WTC11 (cell line): ENCODE results near the gene SLC24A4. TPM values are rescaled to one million over a fixed set of nuclear protein-coding genes. Genes with fewer than 3 reads are reported as not detected.

ENCODE experiments used
- ATAC-seq: fragments of 200-7000 bp; cut with Tn5 transposase; 2 replicates; pipeline ENCODE4 v1.10.0; 2021; ENCODE audit warnings: mild to moderate bottlenecking, moderate library complexity
- CTCF ChIA-PET: fragments of 300-600 bp; sonication (Branson Sonifier 250); formaldehyde crosslinking; loops from one replicate; lab custom pipeline; 2021; ENCODE audit warnings: antibody characterized with exemption; lab: Charles Lee
- POLR2A ChIA-PET: fragments of 350-600 bp; sonication (Branson Sonifier 250); formaldehyde crosslinking; loops from one replicate; lab custom pipeline; 2021; ENCODE audit warnings: antibody characterized with exemption; lab: Charles Lee
- DNase-seq: peaks from one replicate; pipeline ENCODE4 v3.0.0; 2021; ENCODE audit warnings: low spot score
- H3K27ac Mint-ChIP-seq: 2 replicates; pipeline ENCODE4 v1.8.0; 2021; ENCODE audit warnings: mixed read lengths
- H3K27me3 Mint-ChIP-seq: 2 replicates; pipeline ENCODE4 v1.8.0; 2021; ENCODE audit warnings: low read depth, mild to moderate bottlenecking, moderate library complexity, mixed read lengths
- H3K36me3 Mint-ChIP-seq: 2 replicates; pipeline ENCODE4 v1.8.0; 2021; ENCODE audit warnings: mixed read lengths
- H3K4me1 Mint-ChIP-seq: 2 replicates; pipeline ENCODE4 v1.8.0; 2022; ENCODE audit warnings: mixed read lengths
- H3K4me3 Mint-ChIP-seq: 2 replicates; pipeline ENCODE4 v1.8.0; 2021; ENCODE audit warnings: mild to moderate bottlenecking, moderate library complexity, mixed read lengths
- H3K9me3 Mint-ChIP-seq: 2 replicates; pipeline ENCODE4 v1.8.0; 2021; ENCODE audit warnings: mixed read lengths
- ATF3 ChIP-seq: sonication (generic); formaldehyde crosslinking; conservative IDR thresholded peaks from 2 replicates; pipeline ENCODE4 v1.8.1; 2022; ENCODE audit warnings: mild to moderate bottlenecking, missing genetic modification reagents
- ATF6 ChIP-seq: sonication (generic); formaldehyde crosslinking; IDR thresholded peaks from 2 replicates; pipeline ENCODE4 v1.8.1; 2023; ENCODE audit warnings: mild to moderate bottlenecking, missing genetic modification reagents
- CTCF ChIP-seq: fragments of 200-600 bp; IDR thresholded peaks from 2 replicates; pipeline ENCODE4 v1.8.0; 2022; ENCODE audit warnings: antibody characterized with exemption
- E2F1 ChIP-seq: sonication (generic); formaldehyde crosslinking; IDR thresholded peaks from 2 replicates; pipeline ENCODE4 v1.8.0; 2022; ENCODE audit warnings: mild to moderate bottlenecking, missing genetic modification reagents
- E2F4 ChIP-seq: sonication (generic); formaldehyde crosslinking; IDR thresholded peaks from 2 replicates; pipeline ENCODE4 v1.8.1; 2022; ENCODE audit warnings: low read depth, mild to moderate bottlenecking, moderate library complexity, missing genetic modification reagents, borderline replicate concordance
- EMX1 ChIP-seq: fragments of 250-450 bp; sonication (Bioruptor Pico); IDR thresholded peaks from 2 replicates; pipeline ENCODE4 v1.8.0; 2021; ENCODE audit warnings: mild to moderate bottlenecking
- FOXP1 ChIP-seq: sonication (generic); formaldehyde crosslinking; IDR thresholded peaks from 2 replicates; pipeline ENCODE4 v1.8.0; 2022; ENCODE audit warnings: missing genetic modification reagents, mild to moderate bottlenecking, moderate library complexity, borderline replicate concordance
- GTF2I ChIP-seq: fragments of 250-450 bp; sonication (Bioruptor Pico); conservative IDR thresholded peaks from 2 replicates; pipeline ENCODE4 v1.4.0; 2021; ENCODE audit warnings: mild to moderate bottlenecking
- NR3C1 ChIP-seq: sonication (generic); formaldehyde crosslinking; conservative IDR thresholded peaks from 2 replicates; pipeline ENCODE4 v1.8.1; 2023; ENCODE audit warnings: low read depth, mild to moderate bottlenecking, missing genetic modification reagents
- RELA ChIP-seq: sonication (generic); formaldehyde crosslinking; IDR thresholded peaks from 2 replicates; pipeline ENCODE4 v1.8.1; 2022; ENCODE audit warnings: missing genetic modification reagents, mild to moderate bottlenecking, borderline replicate concordance
- SP1 ChIP-seq: sonication (generic); formaldehyde crosslinking; conservative IDR thresholded peaks from 2 replicates; pipeline ENCODE4 v1.8.1; 2022; ENCODE audit warnings: missing genetic modification reagents
- STAT6 ChIP-seq: sonication (generic); formaldehyde crosslinking; conservative IDR thresholded peaks from 2 replicates; pipeline ENCODE4 v1.8.1; 2023; ENCODE audit warnings: mild to moderate bottlenecking, low read depth, missing genetic modification reagents, moderate library complexity
- TEAD1 ChIP-seq: sonication (generic); formaldehyde crosslinking; IDR thresholded peaks from 2 replicates; pipeline ENCODE4 v1.8.0; 2022; ENCODE audit warnings: mild to moderate bottlenecking, missing genetic modification reagents
- ZBTB21 ChIP-seq: sonication (generic); formaldehyde crosslinking; IDR thresholded peaks from 2 replicates; pipeline ENCODE4 v1.8.1; 2023; ENCODE audit warnings: mild to moderate bottlenecking, missing genetic modification reagents, borderline replicate concordance
- ZNF232 ChIP-seq: sonication (generic); formaldehyde crosslinking; IDR thresholded peaks from 2 replicates; pipeline ENCODE4 v1.8.0; 2022; ENCODE audit warnings: mild to moderate bottlenecking, missing genetic modification reagents
- ZNF263 ChIP-seq: sonication (generic); formaldehyde crosslinking; IDR thresholded peaks from 2 replicates; pipeline ENCODE4 v1.8.1; 2022; ENCODE audit warnings: low read depth, mild to moderate bottlenecking, moderate library complexity, missing genetic modification reagents
- ZNF425 ChIP-seq: fragments of 250-450 bp; sonication (Bioruptor Pico); conservative IDR thresholded peaks from 2 replicates; pipeline ENCODE4 v1.9.0; 2021; ENCODE audit warnings: mild to moderate bottlenecking
- total RNA-seq: library from RNA; stranded (reverse); gene quantifications from 3 replicates; pipeline ENCODE4 v1.2.3, GENCODE V29; 2021

SLC24A4 gene
- total RNA-seq, 1 experiment from 2014 or later = 0.90 TPM

GRCh38 chr14:92447416-92448197, 124.6 kb downstream of the SLC24A4 start:
- ATAC-seq = no peak
- Mint-ChIP-seq H3K27ac (no peak overlapping the region), H3K9me3 (peaks cover 15% of the 10 kb centered on the region; the same call in 1 of the 2 replicates), H3K36me3 (no peaks in the 10 kb centered on the region), H3K27me3 (no peaks in the 10 kb centered on the region), H3K4me1 (no peaks in the 10 kb centered on the region)
- ChIA-PET CTCF (no interaction called here), POLR2A (no interaction called here)
- TF ChIP-seq ZNF232 (no peak), ZBTB21 (no peak), SP1 (CRISPR knock-in tag) (no peak), ZNF263 (CRISPR knock-in tag) (no peak), RELA (CRISPR knock-in tag) (no peak), NR3C1 (no peak), GTF2I (CRISPR knock-in tag) (no peak), CTCF (no peak), TEAD1 (CRISPR knock-in tag) (no peak), E2F1 (CRISPR knock-in tag) (no peak), STAT6 (CRISPR knock-in tag) (no peak), ATF6 (CRISPR knock-in tag) (no peak), E2F4 (CRISPR knock-in tag) (no peak), EMX1 (CRISPR knock-in tag) (no peak), FOXP1 (CRISPR knock-in tag) (no peak), ATF3 (CRISPR knock-in tag) (no peak), ZNF425 (CRISPR knock-in tag) (no peak)
- TF ChIP-seq, all 79 proteins: peak for 0
- no peak for DNase-seq
- no peak overlapping the region for H3K4me3 Mint-ChIP-seq
